ENCODE data around the gene PLA2G4B. TPM values are rescaled to one million over a fixed set of nuclear protein-coding genes. Genes with fewer than 3 reads are reported as not detected.

Gene PLA2G4B
- total RNA-seq, 1 experiment from 2014 or later: 7.8 TPM

- H3K4me2 ChIP-seq: no peak overlapping the region
- POLR2A ChIA-PET (ENCODE audit: unreplicated experiment): no interaction called here
- no peaks in the 10 kb centered on the region for H3K27me3 ChIP-seq (ENCODE audit: insufficient read depth, low read depth)
- no peaks in the 10 kb centered on the region for H3K9me2 ChIP-seq (ENCODE audit: insufficient read depth)
- no peaks in the 10 kb centered on the region for H4K20me1 ChIP-seq (ENCODE audit: insufficient read depth)
- H2AFZ ChIP-seq: no peak overlapping the region
- BruUV-seq (replicated peaks): no TSS peak
- H3K9me3 ChIP-seq (ENCODE audit: insufficient read depth, low read depth): no peaks in the 10 kb centered on the region
- CTCF ChIA-PET: no interaction called here
- no peaks in the 10 kb centered on the region for H3K36me3 ChIP-seq (ENCODE audit: low read depth)
- DNase-seq: no peak
- H3K27ac ChIP-seq: no peak overlapping the region
- no peak for TF ChIP-seq CTCF (conservative IDR thresholded peaks at IDR 0.05)
- TF ChIP-seq EZH2 (IDR thresholded peaks at IDR 0.05; ENCODE audit: low read depth): no peak
- H3K79me2 ChIP-seq (ENCODE audit: low read depth): no peaks in the 10 kb centered on the region
- intact Hi-C loops (cut with micrococcal nuclease; ENCODE audit: unreplicated experiment): no loop called here
- no peak overlapping the region for H3K4me3 ChIP-seq
- H3K4me1 ChIP-seq (replicated peaks; ENCODE audit: insufficient read depth): no peaks in the 10 kb centered on the region
- no peaks in the 10 kb centered on the region for H3F3A ChIP-seq (ENCODE audit: insufficient read depth, low read depth)
Measured at GRCh38 chr15:41884458-41884857, 45.8 kb downstream of the PLA2G4B start.

GRCh38 chr15:41885321-41885720 lies 46.7 kb downstream of the PLA2G4B start:
- TF ChIP-seq CTCF (conservative IDR thresholded peaks at IDR 0.05): no peak
- no peak for TF ChIP-seq EZH2 (IDR thresholded peaks at IDR 0.05; ENCODE audit: low read depth)
- Histone ChIP-seq H2AFZ (no peak overlapping the region), H3K79me2 (ENCODE audit: low read depth) (no peaks in the 10 kb centered on the region), H3K27ac (no peak overlapping the region), H3F3A (ENCODE audit: insufficient read depth, low read depth) (no peaks in the 10 kb centered on the region), H3K9me3 (ENCODE audit: insufficient read depth, low read depth) (no peaks in the 10 kb centered on the region), H3K36me3 (ENCODE audit: low read depth) (no peaks in the 10 kb centered on the region), H3K4me3 (no peak overlapping the region), H4K20me1 (ENCODE audit: insufficient read depth) (no peaks in the 10 kb centered on the region), H3K27me3 (ENCODE audit: insufficient read depth, low read depth) (no peaks in the 10 kb centered on the region), H3K4me1 (replicated peaks; ENCODE audit: insufficient read depth) (no peaks in the 10 kb centered on the region), H3K9me2 (ENCODE audit: insufficient read depth) (no peaks in the 10 kb centered on the region), H3K4me2 (no peak overlapping the region)
- ChIA-PET CTCF (no interaction called here), POLR2A (ENCODE audit: unreplicated experiment) (no interaction called here)
- no peak for DNase-seq
- intact Hi-C loops (cut with micrococcal nuclease; ENCODE audit: unreplicated experiment): no loop called here
- BruUV-seq (replicated peaks): no TSS peak

GRCh38 chr15:41885841-41886240 lies 47.2 kb downstream of the PLA2G4B start:
- no peaks in the 10 kb centered on the region for H3K4me1 ChIP-seq (replicated peaks; ENCODE audit: insufficient read depth)
- no peak overlapping the region for H3K27ac ChIP-seq
- no peak overlapping the region for H2AFZ ChIP-seq
- no peak for DNase-seq
- no peaks in the 10 kb centered on the region for H3K9me3 ChIP-seq (ENCODE audit: insufficient read depth, low read depth)
- H3K79me2 ChIP-seq (ENCODE audit: low read depth): no peaks in the 10 kb centered on the region
- intact Hi-C loops (cut with micrococcal nuclease; ENCODE audit: unreplicated experiment): no loop called here
- no peaks in the 10 kb centered on the region for H3F3A ChIP-seq (ENCODE audit: insufficient read depth, low read depth)
- H3K9me2 ChIP-seq (ENCODE audit: insufficient read depth): no peaks in the 10 kb centered on the region
- no peak overlapping the region for H3K4me3 ChIP-seq
- TF ChIP-seq CTCF (conservative IDR thresholded peaks at IDR 0.05) (no peak), EZH2 (IDR thresholded peaks at IDR 0.05; ENCODE audit: low read depth) (no peak)
- BruUV-seq (replicated peaks): no TSS peak
- POLR2A ChIA-PET (ENCODE audit: unreplicated experiment): no interaction called here
- no peak overlapping the region for H3K4me2 ChIP-seq
- no peaks in the 10 kb centered on the region for H3K36me3 ChIP-seq (ENCODE audit: low read depth)
- H4K20me1 ChIP-seq (ENCODE audit: insufficient read depth): no peaks in the 10 kb centered on the region
- CTCF ChIA-PET: no interaction called here
- no peaks in the 10 kb centered on the region for H3K27me3 ChIP-seq (ENCODE audit: insufficient read depth, low read depth)

Data from PC-9 (cell line).